Measurements from ENCODE around the gene TSHZ1.

DNA sequence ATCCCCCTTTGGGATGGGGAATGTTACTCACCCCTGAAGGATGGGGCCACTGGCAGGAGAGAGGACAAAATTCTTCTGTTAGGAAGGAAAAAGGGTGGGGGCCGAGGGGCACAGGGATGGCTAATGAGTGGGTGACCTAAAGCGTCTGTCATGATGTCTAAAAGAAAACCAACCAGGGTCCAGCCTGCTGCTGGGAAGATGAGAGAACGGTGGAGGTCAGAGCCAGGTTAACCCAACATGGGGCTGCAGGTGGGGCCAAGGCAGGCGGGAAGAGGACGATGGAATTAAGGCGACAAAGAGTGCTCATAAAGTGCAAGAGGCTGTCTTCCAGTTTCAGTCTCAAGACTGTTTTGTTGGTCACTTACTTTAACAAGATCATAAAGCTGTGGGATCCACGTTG, 126.8 kb downstream of the TSHZ1 start:
- TF ChIP-seq CTCF (IDR thresholded peaks at IDR 0.05; ENCODE audit: insufficient read depth, low read length, poor library complexity, severe bottlenecking): no peak
- TF ChIP-seq EZH2phosphoT487 (conservative IDR thresholded peaks at IDR 0.05; ENCODE audit: low read length): no peak

Measured in SU-DHL-6 (cell line).